Endothelial cell of umbilical vein (primary cell): ENCODE data around the gene PNPLA7. TPM values are rescaled to one million over a fixed set of nuclear protein-coding genes. Genes with fewer than 3 reads are reported as not detected.

ENCODE experiments used
- BruUV-seq: library from RNA; stranded (reverse); fragments of 400-500 nt; replicated peaks from 2 replicates; lab custom pipeline; 2021; lab: Mats Ljungman, UMichigan
- CTCF ChIA-PET: fragments of 300-600, 350-600 bp; sonication (Branson Sonifier 250); formaldehyde crosslinking; loops from one replicate; lab custom pipeline; 2021; ENCODE audit warnings: antibody characterized with exemption, inconsistent platforms; lab: Charles Lee
- POLR2A ChIA-PET: fragments of 300-600, 350-600 bp; sonication (Branson Sonifier 250); formaldehyde crosslinking; loops from one replicate; lab custom pipeline; 2021; ENCODE audit warnings: antibody characterized with exemption, inconsistent platforms; lab: Charles Lee
- DNase-seq: peaks from one replicate; pipeline ENCODE4 v3.0.0-alpha.2; 2011; ENCODE audit warnings: low read depth, low spot score
- FAIRE-seq: peaks from 2 replicates; lab custom pipeline; 2011; peaks lifted over from hg19 to GRCh38; lab: Jason Lieb, UNC
- H2AFZ ChIP-seq: 2 replicates; pipeline ENCODE4 v1.6.0; 2012; ENCODE audit warnings: low read depth, low read length, control low read depth, inconsistent platforms
- H3K27ac ChIP-seq: 2 replicates; pipeline ENCODE4 v1.5.1; 2011; ENCODE audit warnings: low read depth, mild to moderate bottlenecking, control low read depth, low read length, moderate library complexity; ENCODE audit not compliant: insufficient read depth
- H3K27me3 ChIP-seq, 2 experiments: 2 replicates each; pipeline versions ENCODE4 v1.6.0 to v1.6.1; 2011; ENCODE audit warnings: low read length in 2 of 2, mixed read lengths in 1 of 2; ENCODE audit not compliant: control insufficient read depth in 2 of 2, insufficient read depth in 2 of 2
- H3K36me3 ChIP-seq, 2 experiments: 2 replicates in 1 of 2; 3 replicates in 1 of 2; pipeline ENCODE4 v1.5.1; 2011; ENCODE audit warnings: low read length in 2 of 2, mild to moderate bottlenecking in 1 of 2, moderate library complexity in 1 of 2; ENCODE audit not compliant: control insufficient read depth in 2 of 2, insufficient read depth in 2 of 2; ENCODE audit errors: extremely low read depth in 1 of 2
- H3K4me1 ChIP-seq: 3 replicates; pipeline ENCODE4 v1.5.1; 2011; ENCODE audit warnings: mild to moderate bottlenecking, low read length; ENCODE audit not compliant: control insufficient read depth, insufficient read depth; ENCODE audit errors: extremely low read depth
- H3K4me2 ChIP-seq: 2 replicates; pipeline ENCODE4 v1.6.1; 2011; ENCODE audit warnings: low read length, control low read depth, mixed read lengths; ENCODE audit not compliant: insufficient read depth
- H3K4me3 ChIP-seq, 3 experiments: fragments of 200-600 bp in 1 of 3; sonication (generic), shearing (Covaris generic) in 1 of 3; replicated peaks in 1 of 3; 2 replicates each; pipeline ENCODE4 v1.5.1; 2011 to 2016; ENCODE audit warnings: control low read depth in 3 of 3, low read length in 3 of 3, mild to moderate bottlenecking in 2 of 3, inconsistent platforms in 1 of 3, low read depth in 1 of 3, moderate library complexity in 1 of 3; ENCODE audit not compliant: insufficient read depth in 1 of 3
- H3K79me2 ChIP-seq: 2 replicates; pipeline ENCODE4 v1.6.0; 2012; ENCODE audit warnings: low read length, inconsistent platforms; ENCODE audit not compliant: control insufficient read depth, insufficient read depth
- H3K9ac ChIP-seq: replicated peaks from 2 replicates; pipeline ENCODE3; 2011; ENCODE audit warnings: low read length, control low read depth; ENCODE audit not compliant: insufficient read depth; ENCODE audit errors: extremely low read depth
- H3K9me1 ChIP-seq: replicated peaks from 3 replicates; pipeline ENCODE4 v1.6.0; 2011; ENCODE audit warnings: mild to moderate bottlenecking, low read length; ENCODE audit not compliant: control insufficient read depth, insufficient read depth; ENCODE audit errors: extremely low read depth
- H3K9me3 ChIP-seq: replicated peaks from 2 replicates; pipeline ENCODE4 v1.5.1; 2012; ENCODE audit warnings: low read length, inconsistent platforms; ENCODE audit not compliant: control insufficient read depth, insufficient read depth
- H4K20me1 ChIP-seq: replicated peaks from 2 replicates; pipeline ENCODE3; 2011; ENCODE audit warnings: mild to moderate bottlenecking, low read length; ENCODE audit not compliant: control insufficient read depth, insufficient read depth; ENCODE audit errors: extremely low read depth
- CTCF ChIP-seq, 2 donors: IDR thresholded peaks; 1 replicate in 1 of 2; 2 replicates in 1 of 2; pipeline ENCODE4 v1.5.1; 2011; ENCODE audit warnings: low read length in 2 of 2, mild to moderate bottlenecking in 2 of 2, moderate library complexity in 2 of 2, control low read depth in 1 of 2, inconsistent platforms in 1 of 2, low read depth in 1 of 2; ENCODE audit not compliant: insufficient read depth in 1 of 2; ENCODE audit errors: extremely low read depth in 1 of 2
- EZH2 ChIP-seq: IDR thresholded peaks from 2 replicates; pipeline ENCODE4 v1.6.1; 2012; ENCODE audit warnings: borderline replicate concordance, low read depth, mild to moderate bottlenecking, moderate library complexity, low read length, inconsistent platforms; ENCODE audit not compliant: severe bottlenecking
- FOS ChIP-seq: IDR thresholded peaks from 2 replicates; pipeline ENCODE4 v1.6.1; 2011; ENCODE audit warnings: mild to moderate bottlenecking, low read length, moderate library complexity, borderline replicate concordance; ENCODE audit not compliant: insufficient read depth
- GATA2 ChIP-seq: IDR thresholded peaks from 2 replicates; pipeline ENCODE4 v1.7.0; 2011; ENCODE audit warnings: low read depth, mild to moderate bottlenecking, moderate library complexity, mixed read lengths, low read length; ENCODE audit not compliant: insufficient read length, insufficient read depth
- JUN ChIP-seq: IDR thresholded peaks from 2 replicates; pipeline ENCODE4 v1.6.1; 2011; ENCODE audit warnings: borderline replicate concordance, low read depth; ENCODE audit not compliant: insufficient read length, insufficient read depth
- MAX ChIP-seq: IDR thresholded peaks from 2 replicates; pipeline ENCODE4 v1.6.1; 2011; ENCODE audit not compliant: insufficient read depth, insufficient read length
- MYC ChIP-seq: IDR thresholded peaks from one replicate; pipeline ENCODE4 v1.6.1; 2011; ENCODE audit warnings: mild to moderate bottlenecking, low read depth, low read length
- POLR2A ChIP-seq: IDR thresholded peaks from 2 replicates; pipeline ENCODE4 v1.6.1; 2012; ENCODE audit warnings: low read depth, mild to moderate bottlenecking, control low read depth, low read length
- POLR2AphosphoS5 ChIP-seq: IDR thresholded peaks from 2 replicates; pipeline ENCODE4 v1.6.1; 2012; ENCODE audit warnings: low read depth, mild to moderate bottlenecking, control low read depth, low read length, moderate library complexity; ENCODE audit not compliant: insufficient read depth
- dilution Hi-C: fragments of 300-500 bp; cut with MboI; formaldehyde crosslinking; loops from one replicate; pipeline ENCODE4 v1.15.0; 2019; ENCODE audit warnings: low sequenced_read_pairs; ENCODE audit not compliant: extremely low pct_ligation_motif_present
- intact Hi-C: fragments of 100-400 bp; cut with micrococcal nuclease; formaldehyde crosslinking; loops from one replicate; pipeline ENCODE4 v1.10.0; 2022
- polyA plus RNA-seq, 4 experiments: library from polyadenylated mRNA; depleted of rRNA in 3 of 4; stranded (reverse) in 3 of 4; unstranded in 1 of 4; fragments of >200 nt; gene quantifications; 2 replicates each; pipeline versions ENCODE4 v1.2.1 to v1.2.3, GENCODE V29; 2011 to 2012; ENCODE audit warnings: missing spikeins in 1 of 4
- total RNA-seq: library from RNA; stranded (reverse); gene quantifications from 2 replicates; pipeline ENCODE4 v1.2.3, GENCODE V29; 2021

Gene PNPLA7
- total and polyA plus RNA-seq, 2 donors (not counting 3 experiments of a cell fraction or from before 2014, with no cell fraction given), result 1.0 to 1.9 TPM

GRCh38 chr9:137436761-137437600 is 113.2 kb downstream of the PNPLA7 start:
- H3K9me1 ChIP-seq, result no peaks in the 10 kb centered on the region
- TF ChIP-seq GATA2 (no peak), POLR2AphosphoS5 (no peak), MAX (no peak), EZH2 (no peak), CTCF (IDR thresholded peaks at IDR 0.05; ENCODE audit: extremely low read depth in 1 of 2, insufficient read depth in 1 of 2, low read depth in 1 of 2, low read length in 2 of 2) (no peak), FOS (no peak), POLR2A (no peak), JUN (no peak), MYC (no peak)
- no peaks in the 10 kb centered on the region for H3K27me3 ChIP-seq
- dilution Hi-C loops (no loop called here), intact Hi-C loops (no loop called here)
- BruUV-seq, result no TSS peak
- no peak for FAIRE-seq
- H2AFZ ChIP-seq, result no peak overlapping the region
- POLR2A ChIA-PET, result no interaction called here
- H3K27ac ChIP-seq, result no peak overlapping the region
- no peak overlapping the region for H3K4me3 ChIP-seq
- H3K9me3 ChIP-seq, result no peaks in the 10 kb centered on the region
- H3K4me1 ChIP-seq, result no peaks in the 10 kb centered on the region
- no peaks in the 10 kb centered on the region for H3K36me3 ChIP-seq
- no peaks in the 10 kb centered on the region for H4K20me1 ChIP-seq
- H3K4me2 ChIP-seq, result no peak overlapping the region
- CTCF ChIA-PET, result interaction anchor here (1.2 to 1.6 kb wide), 4 partner anchors 13 to 140 kb away, joined by 3 to 11 read pairs (median 4); partner anchors contain the start of genes EXD3, NOXA1 and NRARP
- no peak for DNase-seq
- H3K79me2 ChIP-seq, result no peaks in the 10 kb centered on the region
- no peak overlapping the region for H3K9ac ChIP-seq
